Progenitor cell of endocrine pancreas (in vitro differentiated cells): ENCODE measurements around the gene ZNF624. TPM values are rescaled to one million over a fixed set of nuclear protein-coding genes. Genes with fewer than 3 reads are reported as not detected.
A peak's percentile ranks its signal among the peaks of the same experiment; 100 is the strongest.
"Not testable (repeated sequence)": the region's sequence is repeated elsewhere in the genome, so short reads cannot be mapped to it uniquely, and the experiment has no call there.

Experiments
- DNase-seq: peaks from one replicate; pipeline ENCODE4 v3.0.0; 2021; ENCODE audit warnings: low spot score; ENCODE audit not compliant: unreplicated experiment
- H3K27ac Mint-ChIP-seq: 2 replicates; pipeline ENCODE4 v1.8.0; 2021; ENCODE audit warnings: mild to moderate bottlenecking, moderate library complexity, mixed read lengths
- H3K27me3 Mint-ChIP-seq: 2 replicates; pipeline ENCODE4 v1.8.0; 2021; ENCODE audit warnings: mixed read lengths
- H3K36me3 Mint-ChIP-seq: 2 replicates; pipeline ENCODE4 v1.8.0; 2022; ENCODE audit warnings: mixed read lengths; ENCODE audit not compliant: insufficient read depth
- H3K4me1 Mint-ChIP-seq: 2 replicates; pipeline ENCODE4 v1.8.0; 2021; ENCODE audit warnings: low read depth, mixed read lengths
- H3K4me3 Mint-ChIP-seq: 2 replicates; pipeline ENCODE4 v1.8.0; 2021; ENCODE audit warnings: low read depth, mild to moderate bottlenecking, moderate library complexity, mixed read lengths
- H3K9me3 Mint-ChIP-seq: 2 replicates; pipeline ENCODE4 v1.8.0; 2021; ENCODE audit warnings: low read depth, mixed read lengths
- long read RNA-seq: library from polyadenylated mRNA; unstranded; transcript quantifications from one replicate; pipeline ENCODE4 v2.0.0, GENCODE V29; 2020
- total RNA-seq: library from RNA; stranded (reverse); gene quantifications from 2 replicates; pipeline ENCODE4 v1.2.1, GENCODE V29; 2021
- TF ChIP-seq, protein P1 (sequence below): fragments of 200-600 bp; sonication (generic); IDR thresholded peaks from one replicate; pipeline ENCODE4 v1.5.0; 2021; ENCODE audit warnings: antibody characterized with exemption, mild to moderate bottlenecking; ENCODE audit not compliant: unreplicated experiment

The ZNF624 gene
- total RNA-seq, result 9.0 and 11.2 TPM in 2 replicates
- long read RNA-seq, full-length matches to known transcripts, result 8 of 9 reads
- long read RNA-seq, partial matches to known transcripts, result 0 of 9 reads
- long read RNA-seq, other reads (novel, unspliced or antisense), result 1 of 9 reads

DNA sequence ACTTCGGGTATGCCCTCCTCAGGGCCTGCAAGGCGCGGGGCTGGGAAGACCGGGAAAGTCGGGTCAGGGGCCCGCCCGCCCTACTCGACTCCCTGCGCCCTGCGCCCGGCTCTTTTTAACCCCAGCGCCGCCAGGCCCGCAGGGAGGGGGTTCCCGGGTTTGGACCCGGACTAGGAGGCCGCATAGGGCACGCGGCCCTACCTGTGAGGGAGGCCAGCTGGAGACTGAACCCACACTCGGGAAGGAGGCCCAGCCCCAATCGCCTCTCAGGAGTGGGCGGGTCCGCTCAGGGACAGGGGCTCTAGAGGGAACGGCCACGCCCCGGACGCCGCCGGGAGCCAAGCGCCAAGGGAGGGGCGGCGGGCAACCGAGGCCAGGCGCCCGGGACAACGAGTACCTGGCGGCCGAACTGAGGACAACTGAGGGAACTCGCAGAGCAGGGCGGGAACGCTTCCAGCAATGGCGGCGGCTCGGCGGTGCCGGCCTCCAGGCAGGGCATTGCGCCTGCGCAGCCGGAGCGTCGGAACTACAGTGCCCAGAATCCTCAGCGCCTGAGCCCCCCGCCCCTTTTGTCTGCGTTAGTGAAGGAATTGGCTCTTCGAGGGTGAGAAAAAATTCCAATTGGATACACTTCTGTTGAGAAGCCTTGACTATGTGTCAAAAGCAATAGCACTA, at the start of gene ZNF624:
ZNF624 (minus strand) TSS at position 484 of the 675 bp plus-strand sequence.
- peak within 1 kb of the TSS; percentile 84 for H3K4me3 Mint-ChIP-seq
- H3K36me3 Mint-ChIP-seq, result peaks cover 2% of the 10 kb centered on the region
- peaks cover 11% of the 10 kb centered on the region for H3K4me1 Mint-ChIP-seq
- peak within 1 kb of the TSS; percentile 87 for H3K27ac Mint-ChIP-seq
- TF ChIP-seq, protein P1, sequence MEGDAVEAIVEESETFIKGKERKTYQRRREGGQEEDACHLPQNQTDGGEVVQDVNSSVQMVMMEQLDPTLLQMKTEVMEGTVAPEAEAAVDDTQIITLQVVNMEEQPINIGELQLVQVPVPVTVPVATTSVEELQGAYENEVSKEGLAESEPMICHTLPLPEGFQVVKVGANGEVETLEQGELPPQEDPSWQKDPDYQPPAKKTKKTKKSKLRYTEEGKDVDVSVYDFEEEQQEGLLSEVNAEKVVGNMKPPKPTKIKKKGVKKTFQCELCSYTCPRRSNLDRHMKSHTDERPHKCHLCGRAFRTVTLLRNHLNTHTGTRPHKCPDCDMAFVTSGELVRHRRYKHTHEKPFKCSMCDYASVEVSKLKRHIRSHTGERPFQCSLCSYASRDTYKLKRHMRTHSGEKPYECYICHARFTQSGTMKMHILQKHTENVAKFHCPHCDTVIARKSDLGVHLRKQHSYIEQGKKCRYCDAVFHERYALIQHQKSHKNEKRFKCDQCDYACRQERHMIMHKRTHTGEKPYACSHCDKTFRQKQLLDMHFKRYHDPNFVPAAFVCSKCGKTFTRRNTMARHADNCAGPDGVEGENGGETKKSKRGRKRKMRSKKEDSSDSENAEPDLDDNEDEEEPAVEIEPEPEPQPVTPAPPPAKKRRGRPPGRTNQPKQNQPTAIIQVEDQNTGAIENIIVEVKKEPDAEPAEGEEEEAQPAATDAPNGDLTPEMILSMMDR, result no peak
- no peaks in the 10 kb centered on the region for H3K9me3 Mint-ChIP-seq
- peaks cover 3% of the 10 kb centered on the region for H3K27me3 Mint-ChIP-seq
- peak; percentile 94 for DNase-seq

DNA sequence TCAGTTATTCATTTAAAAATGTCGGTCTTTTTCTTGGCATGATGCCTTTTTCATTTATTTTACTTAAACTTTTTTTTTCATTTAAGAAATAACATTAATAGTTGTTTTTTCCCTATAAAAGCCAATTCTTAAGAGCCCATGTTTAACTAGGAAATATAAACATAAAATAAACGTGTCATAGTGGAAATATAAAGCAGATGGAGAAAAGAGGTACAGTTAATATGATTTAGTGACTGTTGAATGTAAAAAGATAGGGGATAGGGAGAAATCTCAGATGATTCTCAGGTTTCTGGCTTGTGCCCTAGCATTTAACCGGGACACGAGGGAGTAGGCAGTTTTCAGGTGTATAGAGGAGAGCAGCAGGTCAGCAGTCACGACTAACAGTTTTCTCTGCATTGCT, 44.0 kb upstream of the ZNF624 start:
- not testable (repeated sequence) for H3K36me3 Mint-ChIP-seq, H3K27me3 Mint-ChIP-seq, H3K4me1 Mint-ChIP-seq, H3K9me3 Mint-ChIP-seq, DNase-seq, H3K4me3 Mint-ChIP-seq, H3K27ac Mint-ChIP-seq

GRCh38 chr17:16690447-16690846, 36.8 kb upstream of the ZNF624 start:
- DNase-seq, H3K27me3 Mint-ChIP-seq, H3K4me3 Mint-ChIP-seq, H3K4me1 Mint-ChIP-seq, H3K36me3 Mint-ChIP-seq, H3K9me3 Mint-ChIP-seq, H3K27ac Mint-ChIP-seq: not testable (repeated sequence)

- TF ChIP-seq, protein P1, result peak; percentile 54
- H3K4me1 Mint-ChIP-seq, H3K27me3 Mint-ChIP-seq, H3K36me3 Mint-ChIP-seq, DNase-seq, H3K27ac Mint-ChIP-seq, H3K9me3 Mint-ChIP-seq, H3K4me3 Mint-ChIP-seq: not testable (repeated sequence)
These were observed 36.2 kb upstream of the ZNF624 start, which contains the start of gene CCDC144A for GRCh38 chr17:16689731-16690281. Gene CCDC144A (plus strand): TSS chr17:16690241. CDS start chr17:16690401, 160 bp downstream.

GRCh38 chr17:16687151-16687550, 33.5 kb upstream of the ZNF624 start:
- peaks cover 18% of the 10 kb centered on the region for H3K27me3 Mint-ChIP-seq
- not testable (repeated sequence) for H3K36me3 Mint-ChIP-seq, H3K4me1 Mint-ChIP-seq, H3K4me3 Mint-ChIP-seq, DNase-seq, H3K27ac Mint-ChIP-seq, H3K9me3 Mint-ChIP-seq

- DNase-seq, H3K36me3 Mint-ChIP-seq, H3K4me1 Mint-ChIP-seq, H3K27ac Mint-ChIP-seq, H3K9me3 Mint-ChIP-seq, H3K4me3 Mint-ChIP-seq: not testable (repeated sequence)
- peaks cover 21% of the 10 kb centered on the region for H3K27me3 Mint-ChIP-seq
These were observed 32.4 kb upstream of the ZNF624 start for GRCh38 chr17:16686019-16686418.

DNA sequence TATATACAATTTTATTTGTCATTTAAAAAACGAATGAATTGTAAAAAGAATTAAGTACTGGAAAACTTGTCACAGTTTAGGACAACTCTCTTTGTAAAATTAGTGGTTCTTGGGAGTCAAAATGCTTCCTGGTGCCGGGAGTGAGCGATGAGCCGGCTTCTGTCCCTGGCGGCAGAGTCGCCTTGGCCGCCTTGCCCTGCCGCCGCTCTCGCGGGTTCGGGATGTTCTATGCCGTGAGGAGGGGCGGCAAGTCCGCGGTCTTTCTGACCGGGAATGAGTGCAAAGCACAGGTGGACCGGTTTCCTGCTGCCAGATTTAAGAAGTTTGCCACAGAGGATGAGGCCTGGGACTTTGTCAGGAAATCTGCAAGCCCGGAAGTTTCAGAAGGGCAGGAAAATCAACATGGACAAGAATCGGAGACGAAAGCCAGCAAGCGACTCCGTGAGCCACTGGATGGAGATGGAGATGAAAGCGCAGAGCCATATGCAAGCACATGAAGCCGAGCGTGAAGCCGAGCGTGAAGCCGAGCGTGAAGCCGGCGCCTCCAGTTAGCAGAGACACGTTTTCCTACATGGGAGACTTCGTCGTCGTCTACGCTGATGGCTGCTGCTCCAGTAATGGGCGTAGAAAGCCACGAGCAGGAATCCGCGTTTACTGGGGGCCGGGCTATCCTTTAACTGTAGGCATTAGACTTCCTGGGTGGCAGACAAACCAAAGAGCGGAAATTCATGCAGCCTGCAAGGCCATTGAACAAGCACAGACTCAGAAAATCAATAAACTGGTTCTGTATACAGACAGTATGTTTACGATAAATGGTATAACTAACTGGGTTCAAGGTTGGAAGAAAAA, 29.9 kb upstream of the ZNF624 start:
- Mint-ChIP-seq H3K27me3 (peaks cover 18% of the 10 kb centered on the region), H3K27ac (peak overlapping the region; percentile 15), H3K4me3 (peak overlapping the region; percentile 46)
- not testable (repeated sequence) for H3K4me1 Mint-ChIP-seq, DNase-seq, H3K9me3 Mint-ChIP-seq, H3K36me3 Mint-ChIP-seq
